ENCODE data around the gene KRT84. TPM values are rescaled to one million over a fixed set of nuclear protein-coding genes. Genes with fewer than 3 reads are reported as not detected.

The KRT84 gene
- total RNA-seq, 1 experiment from 2014 or later = not detected

GRCh38 chr12:52425466-52425865, 40.0 kb upstream of the KRT84 start:
- H3K4me1 Mint-ChIP-seq (ENCODE audit: low read depth, unreplicated experiment) = peaks cover 6% of the 10 kb centered on the region
- CTCF ChIA-PET = no interaction called here
- H3K4me3 ChIP-seq (ENCODE audit: low read depth, low read length) = no peak overlapping the region
- H3K9me3 ChIP-seq = no peaks in the 10 kb centered on the region
- H3K27me3 ChIP-seq (replicated peaks; ENCODE audit: control insufficient read depth, insufficient read depth, low read length) = no peaks in the 10 kb centered on the region
- no peaks in the 10 kb centered on the region for H3K36me3 ChIP-seq (ENCODE audit: control insufficient read depth, insufficient read depth, low read length)
- peaks cover 6% of the 10 kb centered on the region; the same call in 1 of the 2 replicates for H3K4me1 ChIP-seq
- intact Hi-C loops (cut with micrococcal nuclease; ENCODE audit: unreplicated experiment) = no loop called here
- no peak overlapping the region for H3K27ac Mint-ChIP-seq (ENCODE audit: unreplicated experiment)
- TF ChIP-seq CTCF (IDR thresholded peaks at IDR 0.05; ENCODE audit: insufficient read depth in 1 of 2, low read depth in 1 of 2, low read length in 1 of 2, severe bottlenecking in 1 of 2, unreplicated experiment in 1 of 2) = no peak
- no peak for DNase-seq
- BruUV-seq (replicated peaks) = no TSS peak
- H3K27me3 Mint-ChIP-seq (ENCODE audit: insufficient read depth, unreplicated experiment) = peaks cover 4% of the 10 kb centered on the region
- POLR2A ChIA-PET = no interaction called here
- no peaks in the 10 kb centered on the region for H3K9me3 Mint-ChIP-seq (ENCODE audit: unreplicated experiment)
- no peaks in the 10 kb centered on the region for H3K36me3 Mint-ChIP-seq (ENCODE audit: insufficient read depth, unreplicated experiment)
- H3K4me3 Mint-ChIP-seq (ENCODE audit: unreplicated experiment) = no peak overlapping the region

GRCh38 chr12:52423661-52424500, 38.4 kb upstream of the KRT84 start:
- no peak overlapping the region for H3K4me3 ChIP-seq (ENCODE audit: low read depth, low read length)
- BruUV-seq (replicated peaks) = no TSS peak
- H3K27me3 ChIP-seq (replicated peaks; ENCODE audit: control insufficient read depth, insufficient read depth, low read length) = no peaks in the 10 kb centered on the region
- CTCF ChIA-PET = no interaction called here
- no peak for DNase-seq
- H3K36me3 ChIP-seq (ENCODE audit: control insufficient read depth, insufficient read depth, low read length) = no peaks in the 10 kb centered on the region
- Mint-ChIP-seq H3K27ac (ENCODE audit: unreplicated experiment) (no peak overlapping the region), H3K4me1 (ENCODE audit: low read depth, unreplicated experiment) (peaks cover 6% of the 10 kb centered on the region), H3K27me3 (ENCODE audit: insufficient read depth, unreplicated experiment) (peaks cover 1% of the 10 kb centered on the region), H3K4me3 (ENCODE audit: unreplicated experiment) (no peak overlapping the region), H3K9me3 (ENCODE audit: unreplicated experiment) (no peaks in the 10 kb centered on the region), H3K36me3 (ENCODE audit: insufficient read depth, unreplicated experiment) (no peaks in the 10 kb centered on the region)
- intact Hi-C loops (cut with micrococcal nuclease; ENCODE audit: unreplicated experiment) = no loop called here
- TF ChIP-seq CTCF (IDR thresholded peaks at IDR 0.05; ENCODE audit: insufficient read depth in 1 of 2, low read depth in 1 of 2, low read length in 1 of 2, severe bottlenecking in 1 of 2, unreplicated experiment in 1 of 2) = no peak
- peaks cover 6% of the 10 kb centered on the region; the same call in 1 of the 2 replicates for H3K4me1 ChIP-seq
- POLR2A ChIA-PET = no interaction called here
- no peaks in the 10 kb centered on the region for H3K9me3 ChIP-seq

GRCh38 chr12:52423035-52423434, 37.6 kb upstream of the KRT84 start:
- no peak for DNase-seq
- intact Hi-C loops (cut with micrococcal nuclease; ENCODE audit: unreplicated experiment) = no loop called here
- peaks cover 6% of the 10 kb centered on the region; the same call in 1 of the 2 replicates for H3K4me1 ChIP-seq
- H3K4me3 ChIP-seq (ENCODE audit: low read depth, low read length) = no peak overlapping the region
- no peaks in the 10 kb centered on the region for H3K9me3 ChIP-seq
- no peaks in the 10 kb centered on the region for H3K27me3 Mint-ChIP-seq (ENCODE audit: insufficient read depth, unreplicated experiment)
- H3K4me1 Mint-ChIP-seq (ENCODE audit: low read depth, unreplicated experiment) = peaks cover 6% of the 10 kb centered on the region
- no peaks in the 10 kb centered on the region for H3K27me3 ChIP-seq (replicated peaks; ENCODE audit: control insufficient read depth, insufficient read depth, low read length)
- no peaks in the 10 kb centered on the region for H3K9me3 Mint-ChIP-seq (ENCODE audit: unreplicated experiment)
- no peaks in the 10 kb centered on the region for H3K36me3 ChIP-seq (ENCODE audit: control insufficient read depth, insufficient read depth, low read length)
- H3K27ac Mint-ChIP-seq (ENCODE audit: unreplicated experiment) = no peak overlapping the region
- BruUV-seq (replicated peaks) = no TSS peak
- POLR2A ChIA-PET = no interaction called here
- H3K4me3 Mint-ChIP-seq (ENCODE audit: unreplicated experiment) = no peak overlapping the region
- CTCF ChIA-PET = no interaction called here
- H3K36me3 Mint-ChIP-seq (ENCODE audit: insufficient read depth, unreplicated experiment) = no peaks in the 10 kb centered on the region
- no peak for TF ChIP-seq CTCF (IDR thresholded peaks at IDR 0.05; ENCODE audit: insufficient read depth in 1 of 2, low read depth in 1 of 2, low read length in 1 of 2, severe bottlenecking in 1 of 2, unreplicated experiment in 1 of 2)
